NCI-H226 (cell line): Measurements from ENCODE around the gene FBXL5.

ENCODE experiments used
- DNase-seq: peaks from one replicate; pipeline ENCODE4 v3.0.0-alpha.2; 2015

Gene FBXL5

GRCh38 chr4:15676899-15677298 is 21.7 kb upstream of the FBXL5 start:
- no peak for DNase-seq

GRCh38 chr4:15676039-15676438 is 20.9 kb upstream of the FBXL5 start:
- no peak for DNase-seq

GRCh38 chr4:15675356-15675755 is 20.2 kb upstream of the FBXL5 start:
- no peak for DNase-seq

- DNase-seq: no peak
These were observed 19.8 kb upstream of the FBXL5 start for GRCh38 chr4:15674926-15675325.

- DNase-seq: no peak
These were observed 18.9 kb upstream of the FBXL5 start for GRCh38 chr4:15674046-15674445.

GRCh38 chr4:15673337-15673736 is 18.2 kb upstream of the FBXL5 start:
- DNase-seq: no peak

- no peak for DNase-seq
These were observed 16.9 kb upstream of the FBXL5 start for GRCh38 chr4:15672101-15672500.

GRCh38 chr4:15670576-15670975 is 15.4 kb upstream of the FBXL5 start:
- no peak for DNase-seq

GRCh38 chr4:15668566-15669435 is 13.6 kb upstream of the FBXL5 start:
- DNase-seq: no peak

GRCh38 chr4:15667006-15667405 is 11.8 kb upstream of the FBXL5 start:
- no peak for DNase-seq

- peak; percentile 92 for DNase-seq
These were observed 10.7 kb upstream of the FBXL5 start for GRCh38 chr4:15665753-15666365.

- no peak for DNase-seq
These were observed 4.8 kb upstream of the FBXL5 start for GRCh38 chr4:15659768-15660570.

GRCh38 chr4:15658781-15659180 is 3.6 kb upstream of the FBXL5 start:
- DNase-seq: no peak

GRCh38 chr4:15658136-15658770 is 3.1 kb upstream of the FBXL5 start:
- no peak for DNase-seq

- no peak for DNase-seq
These were observed 2.2 kb upstream of the FBXL5 start for GRCh38 chr4:15657366-15657765.

GRCh38 chr4:15656038-15656470 is 897 bp upstream of the FBXL5 start:
- DNase-seq: no peak

- DNase-seq: peak; percentile 31
These were observed 449 bp downstream of the FBXL5 start for GRCh38 chr4:15654593-15655222.

GRCh38 chr4:15653864-15654592 is 1.1 kb downstream of the FBXL5 start:
- DNase-seq: peak; percentile 49

GRCh38 chr4:15653420-15653819 is 1.7 kb downstream of the FBXL5 start:
- no peak for DNase-seq

- no peak for DNase-seq
These were observed 2.3 kb downstream of the FBXL5 start for GRCh38 chr4:15652841-15653240.

- no peak for DNase-seq
These were observed 3.0 kb downstream of the FBXL5 start for GRCh38 chr4:15652191-15652590.

GRCh38 chr4:15651676-15652075 is 3.5 kb downstream of the FBXL5 start:
- no peak for DNase-seq
